Measurements from ENCODE around the gene BATF3.
A peak's percentile ranks its signal among the peaks of the same experiment; 100 is the strongest.

BATF3 gene

DNA sequence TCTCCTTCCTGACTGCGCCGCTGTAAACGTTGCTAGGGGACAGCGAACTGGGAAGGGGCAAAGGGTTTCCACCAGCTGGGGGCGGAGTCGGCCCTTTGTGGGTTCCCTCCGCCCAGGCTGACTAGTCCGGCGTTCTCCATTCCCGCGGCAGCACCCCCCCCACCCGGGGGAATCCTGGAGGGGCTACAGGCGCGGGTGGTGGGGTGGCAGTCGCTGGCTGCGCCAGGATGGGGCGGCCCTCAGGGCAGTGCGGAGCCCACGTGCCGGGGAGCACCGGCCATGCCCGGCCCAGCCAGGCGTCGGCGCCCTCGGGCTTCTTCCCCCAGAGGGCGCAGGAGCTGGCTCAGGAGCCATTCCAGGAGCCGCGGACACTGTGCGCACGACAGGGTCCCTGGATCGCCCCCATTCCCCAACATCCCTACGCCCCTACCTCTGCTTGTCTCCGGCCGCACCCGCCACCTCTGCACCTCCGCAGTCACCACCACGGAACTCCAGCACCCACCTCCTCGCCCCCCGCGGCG, 476 bp downstream of the BATF3 start:
- H3K27ac ChIP-seq, result no peak overlapping the region
- TF ChIP-seq, protein P1, sequence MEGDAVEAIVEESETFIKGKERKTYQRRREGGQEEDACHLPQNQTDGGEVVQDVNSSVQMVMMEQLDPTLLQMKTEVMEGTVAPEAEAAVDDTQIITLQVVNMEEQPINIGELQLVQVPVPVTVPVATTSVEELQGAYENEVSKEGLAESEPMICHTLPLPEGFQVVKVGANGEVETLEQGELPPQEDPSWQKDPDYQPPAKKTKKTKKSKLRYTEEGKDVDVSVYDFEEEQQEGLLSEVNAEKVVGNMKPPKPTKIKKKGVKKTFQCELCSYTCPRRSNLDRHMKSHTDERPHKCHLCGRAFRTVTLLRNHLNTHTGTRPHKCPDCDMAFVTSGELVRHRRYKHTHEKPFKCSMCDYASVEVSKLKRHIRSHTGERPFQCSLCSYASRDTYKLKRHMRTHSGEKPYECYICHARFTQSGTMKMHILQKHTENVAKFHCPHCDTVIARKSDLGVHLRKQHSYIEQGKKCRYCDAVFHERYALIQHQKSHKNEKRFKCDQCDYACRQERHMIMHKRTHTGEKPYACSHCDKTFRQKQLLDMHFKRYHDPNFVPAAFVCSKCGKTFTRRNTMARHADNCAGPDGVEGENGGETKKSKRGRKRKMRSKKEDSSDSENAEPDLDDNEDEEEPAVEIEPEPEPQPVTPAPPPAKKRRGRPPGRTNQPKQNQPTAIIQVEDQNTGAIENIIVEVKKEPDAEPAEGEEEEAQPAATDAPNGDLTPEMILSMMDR (conservative IDR thresholded peaks at IDR 0.05; ENCODE audit: low read depth), result peak; percentile 49
- peak; percentile 31 for DNase-seq (ENCODE audit: low spot score)
- ChIA-PET POLR2A (ENCODE audit: low non-redundant PET) (no interaction called here), CTCF (interaction anchor here (0.6 to 2.3 kb wide), 4 partner anchors 26 to 568 kb away, joined by 3 to 10 read pairs (median 4); no protein-coding TSS in a partner anchor)

DNA sequence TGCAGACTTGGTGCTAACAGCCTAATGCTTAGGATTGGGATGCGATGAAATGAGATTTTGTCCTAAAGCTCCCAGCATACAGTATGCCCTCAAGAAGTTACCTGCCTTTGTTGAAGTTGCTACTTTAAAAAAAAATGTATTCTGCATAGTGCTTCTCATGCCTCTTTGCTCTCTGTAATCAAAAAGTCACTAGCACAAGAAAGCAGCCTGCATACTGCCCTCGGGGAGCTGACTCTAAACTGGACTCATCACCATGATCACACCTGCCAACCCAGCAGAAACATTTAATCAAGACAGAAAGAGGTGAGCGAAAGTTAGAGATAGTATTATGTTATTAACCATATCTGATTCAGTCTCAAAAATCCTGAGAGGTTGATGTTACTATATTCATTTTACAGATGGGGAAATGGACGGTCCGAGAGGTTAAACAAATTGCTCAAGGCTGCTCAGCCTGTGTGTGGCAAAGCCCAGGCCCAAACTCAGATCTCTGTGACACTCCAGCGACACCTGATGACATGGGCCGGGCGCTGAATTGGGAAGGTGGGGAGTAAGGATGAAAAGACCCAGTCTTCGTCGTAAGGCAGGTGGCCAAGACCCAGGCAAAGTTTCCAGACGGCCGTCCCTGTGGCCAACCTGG, 1.1 kb downstream of the BATF3 start:
- ChIA-PET POLR2A (ENCODE audit: low non-redundant PET) (no interaction called here), CTCF (interaction anchor here (1.1 to 2.3 kb wide), 2 partner anchors 27 to 33 kb away, joined by 3 to 10 read pairs; no protein-coding TSS in a partner anchor)
- DNase-seq (ENCODE audit: low spot score), result no peak
- TF ChIP-seq, protein P1 (conservative IDR thresholded peaks at IDR 0.05; ENCODE audit: low read depth), result no peak
- H3K27ac ChIP-seq, result no peak overlapping the region

DNA sequence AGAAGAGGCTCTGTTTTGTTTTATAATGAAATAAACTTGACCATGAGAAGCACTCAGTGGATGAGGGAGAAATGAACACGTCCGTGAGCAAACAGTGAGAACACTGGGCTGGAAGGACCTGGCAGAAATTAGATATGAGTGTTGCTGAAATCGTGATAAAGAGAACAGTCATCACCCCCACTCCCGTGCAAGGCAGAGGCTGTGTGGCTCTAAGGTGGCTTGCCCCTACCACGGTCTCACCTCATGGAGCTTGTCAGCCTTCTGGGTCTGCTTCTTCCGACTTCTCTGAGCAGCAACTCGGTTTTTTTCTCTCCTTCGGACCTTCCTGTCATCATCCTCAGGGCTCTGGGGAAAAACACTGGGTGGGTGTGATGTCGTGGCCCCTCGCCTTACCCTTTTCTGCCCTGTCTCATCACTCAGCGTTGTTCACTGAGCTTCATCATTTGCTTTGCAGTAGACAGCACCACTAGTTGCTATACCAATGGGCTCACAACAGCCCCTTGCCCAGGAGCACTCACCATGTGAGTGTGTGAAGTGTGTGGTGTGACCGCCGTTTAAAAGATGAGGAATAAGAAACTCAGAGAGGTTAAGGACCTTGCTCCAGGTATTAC, 2.8 kb downstream of the BATF3 start:
- TF ChIP-seq, protein P1 (conservative IDR thresholded peaks at IDR 0.05; ENCODE audit: low read depth), result no peak
- DNase-seq (ENCODE audit: low spot score), result no peak
- ChIA-PET POLR2A (ENCODE audit: low non-redundant PET) (no interaction called here), CTCF (interaction anchor here (0.6 to 2.3 kb wide), 2 partner anchors 32 to 90 kb away, joined by 3 to 10 read pairs; no protein-coding TSS in a partner anchor)
- H3K27ac ChIP-seq, result no peak overlapping the region

DNA sequence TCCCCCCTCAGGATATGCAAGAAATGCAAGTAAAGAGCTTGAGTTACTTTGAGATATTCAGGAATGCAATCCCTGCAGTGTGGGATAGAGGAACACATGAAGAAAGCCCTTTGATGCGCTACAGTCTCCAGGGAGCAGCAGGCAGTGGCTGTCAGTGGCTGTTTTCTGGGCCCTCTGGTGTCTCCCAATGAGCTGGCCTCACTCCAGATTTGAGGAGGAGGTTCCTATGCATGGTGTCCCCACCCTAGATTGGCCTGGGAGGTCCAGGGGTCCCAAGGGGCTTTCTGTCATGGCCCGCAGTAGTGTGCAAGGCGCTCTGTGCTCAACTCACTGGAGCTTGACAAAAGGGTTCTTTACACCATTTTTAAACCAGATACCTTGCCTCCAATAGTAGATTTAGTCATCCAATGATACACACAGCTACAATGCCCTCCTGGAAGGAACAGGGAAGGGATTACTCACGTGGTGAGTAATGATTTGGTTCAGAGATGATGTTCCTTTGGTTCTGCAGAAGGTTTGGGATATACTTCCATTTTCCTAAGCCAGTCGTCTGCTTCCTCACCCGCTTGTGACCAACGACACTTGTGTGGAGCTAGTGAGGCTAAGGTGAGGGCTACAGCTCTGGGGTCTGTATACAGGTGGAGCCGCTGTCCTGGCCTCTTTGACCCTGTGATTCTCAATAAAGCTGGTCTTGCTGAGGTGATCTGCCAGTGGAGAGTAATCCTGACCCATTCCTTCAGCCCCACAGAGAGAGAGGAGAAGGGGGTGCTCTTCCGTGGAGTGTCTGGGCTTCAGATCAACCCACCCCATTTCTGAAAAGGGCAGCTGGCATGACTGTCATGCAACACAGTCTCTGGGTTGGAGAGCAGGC, 6.6 kb downstream of the BATF3 start:
- CTCF ChIA-PET, result interaction anchor here (0.6 kb wide), 2 partner anchors 54 to 1181 kb away, joined by 3 to 4 read pairs; no protein-coding TSS in a partner anchor
- TF ChIP-seq, protein P1 (conservative IDR thresholded peaks at IDR 0.05; ENCODE audit: low read depth), result no peak
- POLR2A ChIA-PET (ENCODE audit: low non-redundant PET), result no interaction called here
- no peak overlapping the region for H3K27ac ChIP-seq
- DNase-seq (ENCODE audit: low spot score), result peak; percentile 77

DNA sequence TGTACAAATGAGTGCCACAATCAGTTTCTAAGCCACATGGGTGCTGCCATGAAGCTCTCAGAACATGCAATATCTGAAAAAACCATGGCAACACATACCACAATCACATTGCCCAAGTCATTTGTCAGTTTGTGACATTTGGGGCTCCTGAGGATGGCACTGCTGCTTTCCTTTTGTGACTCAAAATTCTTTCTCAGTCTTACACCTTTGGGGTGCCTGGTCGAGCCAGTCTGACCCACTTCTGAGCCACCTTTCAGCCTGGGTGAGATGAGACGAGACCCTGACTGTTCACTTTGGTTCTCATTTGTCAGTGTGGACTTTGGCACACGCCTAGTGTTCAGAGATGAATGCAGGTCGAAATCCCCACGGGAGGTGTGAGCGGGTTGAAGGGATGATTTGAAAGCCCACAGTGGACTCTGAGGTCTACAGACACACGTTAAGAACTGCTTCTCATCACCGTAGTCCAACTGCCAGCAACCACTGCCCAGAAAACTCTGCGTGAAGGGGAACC, 8.0 kb downstream of the BATF3 start:
- H3K27ac ChIP-seq, result no peak overlapping the region
- POLR2A ChIA-PET (ENCODE audit: low non-redundant PET), result no interaction called here
- no peak for DNase-seq (ENCODE audit: low spot score)
- CTCF ChIA-PET, result no interaction called here
- TF ChIP-seq, protein P1 (conservative IDR thresholded peaks at IDR 0.05; ENCODE audit: low read depth), result no peak
